ENCODE data around the gene JTB. TPM values are rescaled to one million over a fixed set of nuclear protein-coding genes. Genes with fewer than 3 reads are reported as not detected.
A peak's percentile ranks its signal among the peaks of the same experiment; 100 is the strongest.

The JTB gene
- total and polyA plus RNA-seq, 8 donors, result 79.5 to 148 (median 87.3) TPM

DNA sequence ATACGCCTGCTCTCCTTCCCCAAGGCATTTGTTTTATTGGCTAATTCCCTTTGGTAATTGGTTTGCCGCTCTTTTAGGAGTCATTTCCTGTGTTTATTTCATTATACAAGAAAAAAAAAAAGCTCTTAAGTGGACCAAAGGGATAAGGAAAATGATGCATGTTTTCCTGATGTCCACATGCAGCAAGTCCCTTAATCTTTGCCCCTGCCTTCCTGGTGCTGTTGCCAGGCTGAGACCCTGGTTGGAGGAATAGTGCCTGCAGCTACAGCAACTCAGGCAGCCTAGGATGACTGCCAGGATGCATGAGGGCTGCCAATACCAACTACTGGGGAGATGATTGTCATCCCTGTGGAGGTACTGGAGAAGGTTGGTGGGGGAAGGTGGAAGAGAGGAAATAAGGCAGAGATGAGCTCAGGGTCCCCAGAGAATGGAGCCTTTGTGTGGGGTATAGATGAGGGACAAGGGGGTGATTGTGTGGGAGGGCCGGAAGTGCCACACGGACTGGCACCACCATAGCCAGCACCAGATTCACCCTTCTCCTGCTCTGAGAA is 48.6 kb downstream of the JTB start:
- TF ChIP-seq CTCF (IDR thresholded peaks at IDR 0.05), result no peak

GRCh38 chr1:153928245-153928644 is 49.2 kb downstream of the JTB start:
- intact Hi-C loops (cut with DNase I), result no loop called here
- DNase-seq (no peak), ATAC-seq (no peak)
- no peak overlapping the region for H3K4me3 ChIP-seq
- no peak for TF ChIP-seq CTCF (IDR thresholded peaks at IDR 0.05)
- H3K4me1 ChIP-seq, result peaks cover 0 to 17% of the 10 kb centered on the region in 2 donors
- H3K27me3 ChIP-seq, result no peaks in the 10 kb centered on the region
- H3K9me3 ChIP-seq, result no peaks in the 10 kb centered on the region
- H3K36me3 ChIP-seq, result peaks cover 0 to 45% of the 10 kb centered on the region in 2 donors
- H3K27ac ChIP-seq, result peak overlapping the region in 1 of 2 donors; percentile 48

More for the DNA sequence above, 48.6 kb downstream of the JTB start:
- Histone ChIP-seq H3K36me3 (peaks cover 0 to 51% of the 10 kb centered on the region in 2 donors), H3K9me3 (no peaks in the 10 kb centered on the region), H3K27ac (peak overlapping the region in 1 of 2 donors; percentile 48), H3K27me3 (no peaks in the 10 kb centered on the region), H3K4me3 (no peak overlapping the region), H3K4me1 (peaks cover 0 to 12% of the 10 kb centered on the region in 2 donors)
- intact Hi-C loops (cut with DNase I), result no loop called here
- no peak for DNase-seq
- ATAC-seq, result no peak

DNA sequence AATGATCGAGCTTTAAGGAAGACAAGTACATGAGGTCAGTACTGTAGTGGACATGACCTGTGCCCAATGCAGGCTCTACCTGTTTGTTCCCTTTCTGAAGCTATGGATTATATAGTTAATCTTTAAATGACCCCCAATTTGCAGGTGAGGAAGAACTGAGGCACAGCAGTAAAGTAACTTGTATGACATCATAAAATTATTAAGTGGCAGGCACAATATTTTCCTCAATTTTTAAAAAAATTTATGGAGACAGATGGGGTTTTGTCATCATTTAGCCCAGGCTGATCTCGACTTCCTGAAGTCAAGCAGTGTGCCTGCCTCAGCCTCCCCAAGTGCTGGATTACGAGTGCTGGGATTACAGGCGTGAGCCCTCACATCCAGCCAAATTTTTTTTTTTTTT is 51.1 kb downstream of the JTB start:
- no peaks in the 10 kb centered on the region for H3K27me3 ChIP-seq
- no peak overlapping the region for H3K27ac ChIP-seq
- ATAC-seq (no peak), DNase-seq (no peak)
- no peaks in the 10 kb centered on the region for H3K9me3 ChIP-seq
- no peak overlapping the region for H3K4me3 ChIP-seq
- no peak for TF ChIP-seq CTCF (IDR thresholded peaks at IDR 0.05)
- H3K36me3 ChIP-seq, result peaks cover 0 to 26% of the 10 kb centered on the region in 2 donors
- H3K4me1 ChIP-seq, result peaks cover 0 to 23% of the 10 kb centered on the region in 2 donors
- intact Hi-C loops (cut with DNase I), result no loop called here

Small RNAs within 50 kb of the gene (microRNA-seq; reads per million reads assigned to microRNA genes)
- 0.41 to 0.84 reads per million in 2 donors for gene MIR6737

Other genes starting within 250 kb of the JTB start
- gene INTS3, start 249.6 kb downstream of the JTB start, total RNA-seq, result 10 to 100 TPM; 50.5 to 57.5 TPM
- gene INTS3, start 249.6 kb downstream of the JTB start, polyA plus RNA-seq (ENCODE audit: insufficient read length in 6 of 6), result 100 to 1,000 TPM in 5 of 6 donors, 10 to 100 TPM in 1; 90.4 to 131 (median 118) TPM
- gene SLC27A3, start 202.3 kb downstream of the JTB start, total RNA-seq, result 10 to 100 TPM; 56.5 to 68.6 TPM
- gene SLC27A3, start 202.3 kb downstream of the JTB start, polyA plus RNA-seq (ENCODE audit: insufficient read length in 6 of 6), result 10 to 100 TPM; 32.4 to 50.3 (median 40.5) TPM
- gene GATAD2B, start 54.7 kb downstream of the JTB start, total RNA-seq, result 10 to 100 TPM; 36.8 to 41.5 TPM
- 10 to 100 TPM; 31.5 to 37.4 (median 32.3) TPM for gene GATAD2B, start 54.7 kb downstream of the JTB start, polyA plus RNA-seq (ENCODE audit: insufficient read length in 6 of 6)
- gene DENND4B, start 31.0 kb downstream of the JTB start, total RNA-seq, result 100 to 1,000 TPM in 1 of 2 donors, 10 to 100 TPM in 1; 49.5 to 106 TPM
- 10 to 100 TPM; 41.3 to 63.3 (median 47.4) TPM for gene DENND4B, start 31.0 kb downstream of the JTB start, polyA plus RNA-seq (ENCODE audit: insufficient read length in 6 of 6)
- gene CRTC2, start 19.1 kb downstream of the JTB start, total RNA-seq, result 10 to 100 TPM; 39.7 to 54.3 TPM
- 10 to 100 TPM; 44.5 to 53.7 (median 47.1) TPM for gene CRTC2, start 19.1 kb downstream of the JTB start, polyA plus RNA-seq (ENCODE audit: insufficient read length in 6 of 6)
- 100 to 1,000 TPM; 111 to 185 TPM for gene SLC39A1, start 14.1 kb downstream of the JTB start, total RNA-seq
- 10 to 100 TPM; 59.1 to 65.6 (median 63.3) TPM for gene SLC39A1, start 14.1 kb downstream of the JTB start, polyA plus RNA-seq (ENCODE audit: insufficient read length in 6 of 6)
- 1 to 10 TPM; 9.3 to 10.0 TPM for gene CREB3L4, start 9.8 kb downstream of the JTB start, total RNA-seq
- gene CREB3L4, start 9.8 kb downstream of the JTB start, polyA plus RNA-seq (ENCODE audit: insufficient read length in 6 of 6), result 10 to 100 TPM; 32.6 to 44.3 (median 38.6) TPM
- 100 to 1,000 TPM; 122 to 124 TPM for gene RAB13, start 8.7 kb upstream of the JTB start, total RNA-seq
- 100 to 1,000 TPM; 151 to 171 (median 161) TPM for gene RAB13, start 8.7 kb upstream of the JTB start, polyA plus RNA-seq (ENCODE audit: insufficient read length in 6 of 6)
- 1,000 to 10,000 TPM; 1,116 to 1,380 TPM for gene RPS27, start 13.1 kb upstream of the JTB start, total RNA-seq
- 1,000 to 10,000 TPM; 3,226 to 4,397 (median 3,891) TPM for gene RPS27, start 13.1 kb upstream of the JTB start, polyA plus RNA-seq (ENCODE audit: insufficient read length in 6 of 6)
- gene NUP210L, start 177.4 kb upstream of the JTB start, total RNA-seq, result under 1 TPM; 0.16 to 0.26 TPM
- gene NUP210L, start 177.4 kb upstream of the JTB start, polyA plus RNA-seq (ENCODE audit: insufficient read length in 6 of 6), result under 1 TPM; 0.09 to 0.27 (median 0.16) TPM
- gene TPM3, start 214.4 kb upstream of the JTB start, total RNA-seq, result 100 to 1,000 TPM; 318 to 406 TPM
- gene TPM3, start 214.4 kb upstream of the JTB start, polyA plus RNA-seq (ENCODE audit: insufficient read length in 6 of 6), result 100 to 1,000 TPM; 220 to 283 (median 238) TPM
- gene CFAP141, start 228.7 kb upstream of the JTB start, total RNA-seq, result not detected
- 1 to 10 TPM in 5 of 6 donors, under 1 TPM in 1; 0.52 to 4.4 (median 2.2) TPM for gene CFAP141, start 228.7 kb upstream of the JTB start, polyA plus RNA-seq (ENCODE audit: insufficient read length in 6 of 6)
- gene UBAP2L, start 243.3 kb upstream of the JTB start, total RNA-seq, result 100 to 1,000 TPM; 131 to 144 TPM
- gene UBAP2L, start 243.3 kb upstream of the JTB start, polyA plus RNA-seq (ENCODE audit: insufficient read length in 6 of 6), result 100 to 1,000 TPM; 173 to 201 (median 177) TPM